HepG2 (cell line): ENCODE measurements around the gene DPY19L3. TPM values are rescaled to one million over a fixed set of nuclear protein-coding genes. Genes with fewer than 3 reads are reported as not detected.

ENCODE experiments used
- ARID5B ChIP-seq: IDR thresholded peaks from 2 replicates; pipeline ENCODE4 v1.4.0; 2020; ENCODE audit warnings: mild to moderate bottlenecking, missing genetic modification reagents
- CREB1 ChIP-seq, 2 experiments: fragments of 450-650 bp in 1 of 2; IDR thresholded peaks; 2 replicates each; pipeline ENCODE4 v1.6.1; 2016 to 2017; ENCODE audit warnings: control low read depth in 1 of 2, mild to moderate bottlenecking in 1 of 2, missing compliant biosample characterization in 1 of 2, missing genetic modification characterization in 1 of 2
- EED ChIP-seq: sonication (generic); formaldehyde crosslinking; IDR thresholded peaks from 2 replicates; pipeline ENCODE4 v1.5.0; 2020; ENCODE audit warnings: mild to moderate bottlenecking, missing genetic modification reagents
- KAT7 ChIP-seq: IDR thresholded peaks from 2 replicates; pipeline ENCODE4 v1.6.1; 2018; ENCODE audit warnings: borderline replicate concordance, missing compliant biosample characterization
- KDM4B ChIP-seq: sonication (generic); formaldehyde crosslinking; IDR thresholded peaks from 2 replicates; pipeline ENCODE4 v1.4.0; 2020; ENCODE audit warnings: missing genetic modification reagents
- MAFG ChIP-seq: sonication (generic); formaldehyde crosslinking; IDR thresholded peaks from 2 replicates; pipeline ENCODE4 v1.5.1; 2020; ENCODE audit warnings: mild to moderate bottlenecking, missing genetic modification reagents
- NAIF1 ChIP-seq: sonication (generic); formaldehyde crosslinking; IDR thresholded peaks from 2 replicates; pipeline ENCODE4 v1.5.0; 2020; ENCODE audit warnings: mild to moderate bottlenecking, missing genetic modification reagents, borderline replicate concordance
- PATZ1 ChIP-seq: sonication (generic); formaldehyde crosslinking; IDR thresholded peaks from 2 replicates; pipeline ENCODE4 v1.4.0; 2020; ENCODE audit warnings: missing genetic modification reagents
- REXO4 ChIP-seq: sonication (generic); formaldehyde crosslinking; IDR thresholded peaks from 2 replicates; pipeline ENCODE4 v1.8.0; 2022; ENCODE audit warnings: missing genetic modification reagents, mild to moderate bottlenecking, borderline replicate concordance
- RXRB ChIP-seq: IDR thresholded peaks from 2 replicates; pipeline ENCODE4 v1.6.1; 2016; ENCODE audit warnings: borderline replicate concordance, missing genetic modification reagents, missing compliant biosample characterization
- THRA ChIP-seq: sonication (generic); formaldehyde crosslinking; IDR thresholded peaks from 2 replicates; pipeline ENCODE4 v1.4.0; 2020; ENCODE audit warnings: missing genetic modification reagents, borderline replicate concordance
- YEATS2 ChIP-seq: sonication (generic); formaldehyde crosslinking; IDR thresholded peaks from 2 replicates; pipeline ENCODE4 v1.4.0; 2020; ENCODE audit warnings: missing genetic modification reagents, borderline replicate concordance
- ZGPAT ChIP-seq: IDR thresholded peaks from 2 replicates; pipeline ENCODE4 v1.6.1; 2016; ENCODE audit warnings: mild to moderate bottlenecking
- ZNF446 ChIP-seq: sonication (generic); formaldehyde crosslinking; IDR thresholded peaks from 2 replicates; pipeline ENCODE4 v1.5.0; 2020; ENCODE audit warnings: mild to moderate bottlenecking, missing genetic modification reagents
- ZNF619 ChIP-seq: sonication (generic); formaldehyde crosslinking; IDR thresholded peaks from 2 replicates; pipeline ENCODE4 v1.4.0; 2020; ENCODE audit warnings: mild to moderate bottlenecking, missing genetic modification reagents
- ZNF644 ChIP-seq: IDR thresholded peaks from 2 replicates; pipeline ENCODE4 v1.6.1; 2016; ENCODE audit warnings: low read depth
- polyA plus RNA-seq, 8 experiments: library from polyadenylated mRNA; depleted of rRNA in 3 of 8; stranded (reverse) in 7 of 8; unstranded in 1 of 8; fragments of >200 nt; fragmentation: Illumina TruSeq in 4 of 8; extraction: Trizol in 4 of 8; gene quantifications; 2 replicates each; pipeline versions ENCODE4 v1.2.1 to v1.2.3, GENCODE V29; 2011 to 2016; ENCODE audit warnings: low read depth in 4 of 8, missing spikeins in 1 of 8, mixed read lengths in 1 of 8; ENCODE audit not compliant: insufficient read depth in 1 of 8
- total RNA-seq, 5 experiments: library from RNA; depleted of rRNA; stranded (reverse); fragments of >200 nt; fragmentation: Illumina TruSeq; extraction: Trizol; gene quantifications; 2 replicates each; pipeline ENCODE4 v1.2.3, GENCODE V29; 2016; ENCODE audit warnings: low read depth in 1 of 5

The DPY19L3 gene
- total and polyA plus RNA-seq, 2 of the 13 experiments (the other 11 are each of a cell fraction or from before 2014, with no cell fraction given): 21.6 to 25.2 TPM

DNA sequence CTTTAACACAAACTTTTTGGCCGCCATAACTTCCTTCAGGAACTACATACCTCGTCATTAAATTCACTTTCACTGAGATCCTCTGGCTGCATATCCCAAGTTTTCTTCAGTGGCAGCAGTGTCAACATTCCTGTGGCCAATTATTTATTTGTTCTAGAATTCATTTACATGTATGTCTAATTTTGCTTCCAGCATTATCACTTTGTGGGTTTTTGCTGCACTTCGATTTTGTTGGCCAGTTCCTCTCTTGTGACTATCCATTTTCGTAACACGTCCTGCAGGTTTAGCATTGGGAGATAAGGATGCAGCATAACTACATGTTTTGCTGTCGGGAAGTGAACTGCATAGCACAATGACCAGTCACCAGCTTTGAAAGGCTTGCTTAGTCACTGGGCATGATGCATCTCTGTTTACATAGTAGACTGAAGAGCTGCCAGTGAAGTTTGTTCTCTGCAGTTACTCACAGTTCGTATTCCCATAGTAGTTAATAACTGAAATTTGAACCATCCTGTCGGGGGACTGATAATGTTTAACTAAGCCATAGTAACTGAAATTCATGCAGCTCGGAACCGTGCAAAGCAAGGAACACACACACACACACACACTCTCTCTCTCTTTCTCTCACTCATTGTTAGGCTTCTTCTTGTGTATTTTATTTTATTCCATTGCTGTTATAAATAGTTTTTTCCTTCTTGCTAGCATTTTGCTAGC, 31.8 kb upstream of the DPY19L3 start (continued):
- peak; percentile 91 for TF ChIP-seq NAIF1 (CRISPR knock-in tag)
- peak; percentile 79 for TF ChIP-seq CREB1 (IDR thresholded peaks at IDR 0.05)
- TF ChIP-seq CREB1 (CRISPR knock-in tag; IDR thresholded peaks at IDR 0.05): peak; percentile 74; the same call in 1 of the 2 replicates
- peak; percentile 86 for TF ChIP-seq RXRB (CRISPR knock-in tag)
- TF ChIP-seq ZNF446 (CRISPR knock-in tag): no peak
- TF ChIP-seq ZNF619 (CRISPR knock-in tag): no peak
- peak; percentile 25; the same call in 1 of the 2 replicates for TF ChIP-seq KDM4B (CRISPR knock-in tag)
- peak; percentile 87 for TF ChIP-seq ZNF644
- TF ChIP-seq MAFG: no peak
- 0 out of 2 replicates have a peak, but pooled peaks have one; percentile 70 for TF ChIP-seq KAT7
- TF ChIP-seq YEATS2: peak; percentile 62; the same call in 1 of the 2 replicates
- no peak for TF ChIP-seq EED (CRISPR knock-in tag)
- peak; percentile 72 for TF ChIP-seq PATZ1 (CRISPR knock-in tag)
- no peak for TF ChIP-seq REXO4
- TF ChIP-seq THRA (CRISPR knock-in tag): peak; percentile 58; the same call in 1 of the 2 replicates
- TF ChIP-seq ARID5B (CRISPR knock-in tag): peak; percentile 93
- peak; percentile 85 for TF ChIP-seq ZGPAT (CRISPR knock-in tag)
